C4-2B (cell line): ENCODE data around the gene THBS2.

ENCODE experiments used
- H3K27ac ChIP-seq: fragments of 450-650 bp; 2 replicates; pipeline ENCODE4 v1.5.1; 2017
- CTCF ChIP-seq: fragments of 450-650 bp; conservative IDR thresholded peaks from 2 replicates; pipeline ENCODE4 v1.5.1; 2017; ENCODE audit warnings: mild to moderate bottlenecking
- ZFX ChIP-seq: fragments of 450-650 bp; IDR thresholded peaks from 2 replicates; pipeline ENCODE4 v1.6.1; 2017

THBS2 gene

GRCh38 chr6:169229615-169230321 is 23.9 kb downstream of the THBS2 start:
- TF ChIP-seq CTCF: no peak
- TF ChIP-seq ZFX: no peak
- H3K27ac ChIP-seq: no peak overlapping the region

GRCh38 chr6:169227116-169227515 is 26.5 kb downstream of the THBS2 start:
- TF ChIP-seq ZFX: no peak
- TF ChIP-seq CTCF: no peak
- H3K27ac ChIP-seq: no peak overlapping the region

GRCh38 chr6:169225887-169226286 is 27.8 kb downstream of the THBS2 start:
- TF ChIP-seq CTCF (no peak), ZFX (no peak)
- H3K27ac ChIP-seq: no peak overlapping the region

- TF ChIP-seq ZFX: no peak
- TF ChIP-seq CTCF: no peak
- H3K27ac ChIP-seq: no peak overlapping the region
Measured at GRCh38 chr6:169225131-169225576, 28.5 kb downstream of the THBS2 start.

GRCh38 chr6:169224716-169225115 is 28.9 kb downstream of the THBS2 start:
- H3K27ac ChIP-seq: no peak overlapping the region
- no peak for TF ChIP-seq ZFX
- no peak for TF ChIP-seq CTCF

GRCh38 chr6:169224185-169224695 is 29.4 kb downstream of the THBS2 start:
- no peak for TF ChIP-seq ZFX
- TF ChIP-seq CTCF: no peak
- H3K27ac ChIP-seq: no peak overlapping the region

- no peak overlapping the region for H3K27ac ChIP-seq
- TF ChIP-seq CTCF: no peak
- TF ChIP-seq ZFX: no peak
Measured at GRCh38 chr6:169223006-169223405, 30.6 kb downstream of the THBS2 start.
